Myocyte (in vitro differentiated cells): ENCODE data around the gene CDH26. TPM values are rescaled to one million over a fixed set of nuclear protein-coding genes. Genes with fewer than 3 reads are reported as not detected.

Source experiments
- DNase-seq: peaks from one replicate; pipeline ENCODE4 v3.0.0-alpha.2; 2012; ENCODE audit warnings: low read depth
- total RNA-seq: library from RNA; depleted of rRNA; stranded (reverse); fragments of >200 nt; gene quantifications from 2 replicates; pipeline ENCODE4 v1.2.3, GENCODE V29; 2014

Gene CDH26
- total RNA-seq, 1 donor from 2014 or later, result 0.19 TPM

- DNase-seq, result peak; percentile 61
Measured at GRCh38 chr20:60060593-60060992, 102.4 kb downstream of the CDH26 start.

GRCh38 chr20:60062431-60063047, 104.3 kb downstream of the CDH26 start:
- DNase-seq, result peak; percentile 75

GRCh38 chr20:60063048-60063451, 104.8 kb downstream of the CDH26 start:
- DNase-seq, result peak; percentile 72

- DNase-seq, result no peak
Measured at GRCh38 chr20:60063739-60064380, 105.6 kb downstream of the CDH26 start.

Other genes with a start within 250 kb of the CDH26 start
- 0.57 and 0.78 TPM in 2 replicates for gene SYCP2, start 24.8 kb upstream of the CDH26 start, total RNA-seq
- gene PPP1R3D, start 18.1 kb upstream of the CDH26 start, total RNA-seq, result 6.7 and 7.3 TPM in 2 replicates
- 8.2 and 10.0 TPM in 2 replicates for gene FAM217B, start 18.0 kb upstream of the CDH26 start, total RNA-seq